Stimulated activated CD4-positive, alpha-beta T cell treated with anti-CD3 and anti-CD28 coated beads, Interleukin-12 subunit alpha, Interleukin-12 subunit beta, amount 100 ng/mL, for 24 hours (primary cell): ENCODE results near the gene FOLR3.
"Not testable (repeated sequence)": the region's sequence is repeated elsewhere in the genome, so short reads cannot be mapped to it uniquely, and the experiment has no call there.

Experiments used
- DNase-seq, 2 experiments: peaks; one replicate each; pipeline ENCODE4 v3.0.0-alpha.2; 2020; ENCODE audit warnings: low read depth in 2 of 2

FOLR3 gene

GRCh38 chr11:72162891-72163492 lies 27.5 kb downstream of the FOLR3 start:
- no peak for DNase-seq

- DNase-seq, result not testable (repeated sequence)
Measured at GRCh38 chr11:72164187-72164586, 28.7 kb downstream of the FOLR3 start.

- not testable (repeated sequence) for DNase-seq
Measured at GRCh38 chr11:72169046-72169555, 33.6 kb downstream of the FOLR3 start.

- not testable (repeated sequence) for DNase-seq
Measured at GRCh38 chr11:72169754-72170153, 34.2 kb downstream of the FOLR3 start.

- DNase-seq, result not testable (repeated sequence)
Measured at GRCh38 chr11:72172043-72172442, 36.5 kb downstream of the FOLR3 start.

- no peak for DNase-seq
Measured at GRCh38 chr11:72173291-72173690, 37.8 kb downstream of the FOLR3 start.

- no peak for DNase-seq
Measured at GRCh38 chr11:72174302-72175070, 39.0 kb downstream of the FOLR3 start.

- DNase-seq, result no peak
Measured at GRCh38 chr11:72177656-72178055, 42.1 kb downstream of the FOLR3 start.

GRCh38 chr11:72179049-72179803 lies 43.7 kb downstream of the FOLR3 start:
- DNase-seq, result no peak

- no peak for DNase-seq
Measured at GRCh38 chr11:72179804-72180396, 44.4 kb downstream of the FOLR3 start.

GRCh38 chr11:72180892-72181552 lies 45.5 kb downstream of the FOLR3 start:
- not testable (repeated sequence) for DNase-seq

GRCh38 chr11:72181553-72181958 lies 46.0 kb downstream of the FOLR3 start:
- DNase-seq, result not testable (repeated sequence)

- no peak for DNase-seq
Measured at GRCh38 chr11:72188267-72188666, 52.7 kb downstream of the FOLR3 start.
